Naive B cell (primary cell): ENCODE results near the gene SART3. TPM values are rescaled to one million over a fixed set of nuclear protein-coding genes. Genes with fewer than 3 reads are reported as not detected.
"Not testable (repeated sequence)": the region's sequence is repeated elsewhere in the genome, so short reads cannot be mapped to it uniquely, and the experiment has no call there.

Experiments used
- ATAC-seq, 2 donors: fragments of 150-1000 bp; cut with Tn5 transposase; 2 replicates each; pipeline ENCODE4 v1.10.0; 2021; ENCODE audit warnings: low read depth in 2 of 2, mild to moderate bottlenecking in 2 of 2, moderate library complexity in 2 of 2
- DNase-seq: peaks from one replicate; pipeline ENCODE4 v3.0.0; 2022
- H3K27ac Mint-ChIP-seq, 6 donors: one replicate each; pipeline ENCODE4 v1.8.0; 2020 to 2022; ENCODE audit warnings: mild to moderate bottlenecking in 6 of 6, mixed read lengths in 6 of 6, moderate library complexity in 5 of 6, inconsistent platforms in 2 of 6
- H3K27me3 Mint-ChIP-seq, 3 donors: one replicate each; pipeline ENCODE4 v1.8.0; 2021 to 2022; ENCODE audit warnings: mixed read lengths in 3 of 3, mild to moderate bottlenecking in 1 of 3
- H3K36me3 Mint-ChIP-seq, 2 donors: one replicate each; pipeline ENCODE4 v1.8.0; 2020 to 2022; ENCODE audit warnings: mixed read lengths in 2 of 2, inconsistent platforms in 1 of 2, mild to moderate bottlenecking in 1 of 2
- H3K4me1 Mint-ChIP-seq, 3 donors: one replicate each; pipeline ENCODE4 v1.8.0; 2020 to 2022; ENCODE audit warnings: mixed read lengths in 3 of 3, inconsistent platforms in 1 of 3, mild to moderate bottlenecking in 1 of 3, moderate library complexity in 1 of 3
- H3K4me3 Mint-ChIP-seq, 8 donors: one replicate each; pipeline ENCODE4 v1.8.0; 2020 to 2022; ENCODE audit warnings: mild to moderate bottlenecking in 8 of 8, mixed read lengths in 8 of 8, moderate library complexity in 8 of 8, inconsistent platforms in 2 of 8
- H3K9me3 Mint-ChIP-seq, 7 donors: one replicate each; pipeline ENCODE4 v1.8.0; 2020 to 2022; ENCODE audit warnings: mixed read lengths in 7 of 7, mild to moderate bottlenecking in 5 of 7, inconsistent platforms in 2 of 7, moderate library complexity in 1 of 7
- polyA plus RNA-seq, 6 donors: library from polyadenylated mRNA; unstranded; fragments of 300-500 nt; fragmentation: Illumina TruSeq; gene quantifications; one replicate each; pipeline ENCODE4 v1.2.3, GENCODE V29; 2021; ENCODE audit warnings: low read depth in 6 of 6

SART3 gene
- polyA plus RNA-seq, 6 donors from 2014 or later = 24.7 to 57.9 (median 36.4) TPM

DNA sequence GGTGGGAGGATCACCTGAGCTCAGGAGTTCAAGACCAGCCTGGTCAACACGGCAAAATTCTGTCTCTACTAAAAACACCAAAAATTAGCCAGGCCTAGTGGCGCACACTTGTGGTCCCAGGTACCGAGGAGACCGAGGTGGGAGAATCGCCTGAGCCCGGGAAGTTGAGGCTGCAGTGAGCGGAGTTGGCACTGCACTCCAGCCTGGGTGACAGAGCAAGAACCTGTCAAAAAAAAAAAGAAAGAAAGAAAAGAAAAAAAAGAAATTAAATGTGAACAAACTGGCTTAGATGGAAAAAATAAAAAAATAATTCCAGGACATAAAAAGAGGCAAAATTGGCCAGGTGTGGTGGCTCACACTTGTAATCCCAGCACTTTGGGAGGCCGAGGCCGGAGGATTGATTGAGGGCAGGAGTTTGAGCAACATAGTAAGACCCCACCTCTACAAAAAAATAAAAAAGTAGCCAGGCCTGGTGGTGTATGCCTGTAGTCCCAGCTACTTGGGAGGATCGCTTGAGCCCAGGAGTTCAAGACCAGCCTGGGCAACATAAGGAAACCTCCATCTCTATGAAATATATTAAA is 33.4 kb upstream of the SART3 start:
- Mint-ChIP-seq H3K36me3 (no peaks in the 10 kb centered on the region), H3K27ac (peak overlapping the region in 1 of 6 donors; percentile 32), H3K4me1 (peaks cover 0 to 9% (median 5%) of the 10 kb centered on the region in 3 donors), H3K4me3 (no peak overlapping the region), H3K9me3 (no peaks in the 10 kb centered on the region), H3K27me3 (peaks cover 0 to 14% (median 0%) of the 10 kb centered on the region in 3 donors)
- no peak for ATAC-seq
- DNase-seq = no peak

DNA sequence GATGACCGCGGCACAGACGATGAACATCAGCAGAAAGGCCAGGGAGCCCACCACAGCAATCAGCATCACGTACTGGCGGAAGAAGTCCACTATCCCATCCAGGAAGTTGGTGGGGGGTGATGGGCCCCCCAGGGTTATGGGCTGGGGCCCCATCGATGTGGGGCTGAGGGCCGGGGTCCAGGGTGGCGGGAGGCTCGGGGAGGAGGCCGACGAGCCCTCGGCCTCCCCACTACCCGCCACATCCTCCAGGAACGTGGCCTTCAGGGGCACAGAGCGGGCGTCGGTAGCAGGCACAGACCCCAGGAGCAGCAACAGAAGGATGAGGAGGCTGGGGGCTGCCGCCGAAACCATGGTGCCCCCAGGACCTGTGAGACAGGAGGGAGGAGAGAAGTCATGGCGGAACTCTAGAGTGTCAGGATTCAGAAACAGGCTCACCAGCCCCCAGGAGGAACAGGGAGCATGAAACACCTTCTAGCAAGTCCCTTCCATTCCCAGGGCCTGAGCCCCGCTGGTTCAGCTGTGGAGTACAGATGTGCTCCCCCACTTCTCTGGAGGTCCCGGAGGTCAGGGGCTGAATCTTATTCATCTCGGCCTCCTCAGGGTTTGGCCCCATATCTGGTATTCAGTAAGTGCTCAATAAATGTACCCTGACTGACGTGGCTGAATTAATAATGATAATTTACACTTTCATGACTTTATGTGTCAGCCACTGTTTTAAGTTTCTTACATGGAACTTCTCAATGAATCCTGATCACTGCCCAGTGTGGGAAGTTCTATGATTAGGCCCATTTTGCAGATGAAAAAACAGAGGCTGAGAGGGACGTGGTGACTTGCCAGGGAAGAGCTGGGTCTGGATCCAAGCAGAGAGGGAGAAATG is 31.3 kb upstream of the SART3 start:
- H3K9me3 Mint-ChIP-seq = no peaks in the 10 kb centered on the region
- H3K27ac Mint-ChIP-seq = no peak overlapping the region
- ATAC-seq = no peak
- no peaks in the 10 kb centered on the region for H3K36me3 Mint-ChIP-seq
- no peak for DNase-seq
- peak overlapping the region in 1 of 8 donors; percentile 47 for H3K4me3 Mint-ChIP-seq
- H3K27me3 Mint-ChIP-seq = peaks cover 0 to 8% (median 0%) of the 10 kb centered on the region in 3 donors
- H3K4me1 Mint-ChIP-seq = peaks cover 0 to 1% (median under 1%) of the 10 kb centered on the region in 3 donors

DNA sequence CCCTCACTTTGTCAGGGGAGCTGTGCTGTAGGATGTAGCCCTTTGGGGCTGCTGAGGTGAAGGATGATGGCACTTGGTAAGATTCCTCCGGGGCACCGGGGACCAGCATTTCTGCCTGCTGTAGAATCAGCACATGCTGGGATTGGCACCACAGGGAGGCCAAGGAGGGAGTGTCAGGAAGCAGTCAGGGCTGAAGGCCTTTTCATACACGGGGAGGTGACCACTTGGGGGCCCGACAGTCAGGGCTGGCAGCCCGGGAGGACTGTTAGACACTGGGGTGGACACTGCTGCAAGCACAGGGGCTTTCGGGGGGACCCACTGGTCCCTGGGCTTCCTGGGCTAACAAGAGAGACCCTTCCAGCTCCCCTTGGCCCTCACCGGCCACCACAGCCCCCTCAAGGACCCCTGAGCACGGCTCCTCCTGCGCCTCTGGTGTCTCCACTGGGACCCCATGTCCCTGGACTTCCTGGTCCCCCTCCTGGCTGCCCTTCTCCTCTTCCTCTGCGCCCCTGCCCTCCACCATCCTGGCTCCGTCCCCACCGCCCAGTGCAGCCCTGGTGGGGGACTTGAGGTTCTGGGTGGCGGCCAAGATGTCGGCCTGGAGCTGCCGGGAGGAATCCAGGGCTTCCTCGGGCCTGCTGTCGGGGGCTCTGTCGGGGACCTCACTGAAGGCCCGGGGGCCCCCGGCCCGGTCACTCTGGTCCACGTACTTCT is 30.5 kb upstream of the SART3 start:
- Mint-ChIP-seq H3K27ac (no peak overlapping the region), H3K27me3 (peaks cover 0 to 6% (median 0%) of the 10 kb centered on the region in 3 donors), H3K36me3 (no peaks in the 10 kb centered on the region), H3K9me3 (no peaks in the 10 kb centered on the region), H3K4me1 (no peaks in the 10 kb centered on the region), H3K4me3 (peak overlapping the region in 1 of 8 donors; percentile 47)
- no peak for ATAC-seq
- no peak for DNase-seq

- ATAC-seq = not testable (repeated sequence)
Measured at GRCh38 chr12:108590463-108590862, 29.5 kb upstream of the SART3 start.

GRCh38 chr12:108589840-108590229 is 28.9 kb upstream of the SART3 start:
- H3K27ac Mint-ChIP-seq = peak overlapping the region in 2 of 6 donors; percentile 73 to 92
- DNase-seq (no peak), ATAC-seq (no peak)
- peaks cover 0 to 6% (median 0%) of the 10 kb centered on the region in 3 donors for H3K27me3 Mint-ChIP-seq
- no peaks in the 10 kb centered on the region for H3K4me1 Mint-ChIP-seq
- no peaks in the 10 kb centered on the region for H3K9me3 Mint-ChIP-seq
- H3K36me3 Mint-ChIP-seq = no peaks in the 10 kb centered on the region
- no peak overlapping the region for H3K4me3 Mint-ChIP-seq

More at GRCh38 chr12:108590463-108590862, 29.5 kb upstream of the SART3 start:
- not testable (repeated sequence) for DNase-seq, H3K27me3 Mint-ChIP-seq, H3K9me3 Mint-ChIP-seq, H3K4me3 Mint-ChIP-seq, H3K27ac Mint-ChIP-seq, H3K36me3 Mint-ChIP-seq, H3K4me1 Mint-ChIP-seq

DNA sequence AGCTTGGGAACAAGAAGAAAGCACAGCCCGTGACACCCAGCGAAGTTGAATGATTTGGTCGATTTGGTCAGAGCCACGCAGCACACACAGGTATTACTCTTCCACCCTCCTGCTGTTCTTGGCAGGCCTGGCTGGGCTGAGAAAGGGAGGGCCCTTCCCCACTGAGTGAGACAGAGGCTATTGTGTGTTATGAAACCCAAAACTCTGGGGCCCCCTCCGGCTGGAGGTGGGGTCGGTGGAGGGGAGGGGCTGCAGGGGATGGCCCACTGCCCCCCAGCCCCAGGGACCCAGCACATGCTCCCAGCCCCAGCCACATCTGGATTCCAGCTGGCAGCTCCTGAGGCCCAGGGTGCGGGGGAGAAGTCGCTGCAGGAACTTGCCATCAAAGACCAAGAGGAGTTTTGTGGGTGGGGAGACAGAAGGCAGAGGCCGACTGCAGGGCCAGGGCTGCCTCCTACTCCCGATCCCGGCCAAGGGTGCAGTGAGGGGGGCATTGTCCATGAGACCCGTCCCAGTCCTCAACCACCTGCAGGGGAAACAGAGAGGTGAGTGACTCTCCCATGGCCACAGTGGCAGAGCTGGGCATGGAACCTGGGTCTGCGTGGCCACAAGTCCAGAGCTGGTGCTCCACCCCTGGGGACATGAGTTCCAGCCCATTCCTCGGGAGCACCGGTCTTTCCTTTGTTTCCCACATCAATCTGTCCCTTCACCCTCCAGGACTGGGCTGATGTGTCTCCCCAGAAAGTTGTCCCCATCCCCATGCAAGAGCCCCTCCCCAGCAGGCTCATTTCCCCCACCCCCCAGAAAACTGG is 28.3 kb upstream of the SART3 start:
- DNase-seq (no peak), ATAC-seq (no peak)
- Mint-ChIP-seq H3K27me3 (peaks cover 0 to 6% (median 0%) of the 10 kb centered on the region in 3 donors), H3K27ac (no peak overlapping the region), H3K4me1 (no peaks in the 10 kb centered on the region), H3K36me3 (no peaks in the 10 kb centered on the region), H3K9me3 (no peaks in the 10 kb centered on the region), H3K4me3 (no peak overlapping the region)

- peaks cover 0 to 6% (median 0%) of the 10 kb centered on the region in 3 donors for H3K27me3 Mint-ChIP-seq
- ATAC-seq (no peak), DNase-seq (no peak)
- H3K36me3 Mint-ChIP-seq = no peaks in the 10 kb centered on the region
- H3K4me3 Mint-ChIP-seq = no peak overlapping the region
- H3K9me3 Mint-ChIP-seq = no peaks in the 10 kb centered on the region
- H3K4me1 Mint-ChIP-seq = peaks cover 0 to 5% (median 0%) of the 10 kb centered on the region in 3 donors
- peak overlapping the region in 1 of 6 donors; percentile 41 for H3K27ac Mint-ChIP-seq
Measured at GRCh38 chr12:108587826-108588225, 26.9 kb upstream of the SART3 start.

DNA sequence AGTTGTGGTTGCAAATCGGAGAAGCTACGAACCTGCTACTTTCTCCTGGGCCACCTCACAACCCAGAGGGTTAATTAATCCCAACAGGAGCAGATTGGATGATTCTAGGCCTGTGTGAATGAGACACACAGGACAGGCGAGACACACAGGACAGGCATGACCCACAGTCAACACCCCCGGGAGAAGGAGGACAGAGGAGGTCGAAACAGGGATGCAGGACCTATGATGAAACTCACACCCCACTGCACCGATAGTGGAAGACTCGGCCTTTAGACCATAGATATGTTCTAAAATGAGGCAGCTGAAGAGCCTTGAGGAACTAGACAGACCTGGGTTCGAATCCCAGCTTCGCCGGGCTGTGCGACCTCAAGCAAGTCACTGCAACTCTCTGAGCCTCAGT is 25.3 kb upstream of the SART3 start:
- Mint-ChIP-seq H3K4me1 (peaks cover 0 to 5% (median 0%) of the 10 kb centered on the region in 3 donors), H3K9me3 (no peaks in the 10 kb centered on the region), H3K27me3 (peaks cover 0 to 6% (median 0%) of the 10 kb centered on the region in 3 donors), H3K27ac (peak overlapping the region in 1 of 6 donors; percentile 44), H3K36me3 (no peaks in the 10 kb centered on the region), H3K4me3 (no peak overlapping the region)
- DNase-seq (no peak), ATAC-seq (no peak)

DNA sequence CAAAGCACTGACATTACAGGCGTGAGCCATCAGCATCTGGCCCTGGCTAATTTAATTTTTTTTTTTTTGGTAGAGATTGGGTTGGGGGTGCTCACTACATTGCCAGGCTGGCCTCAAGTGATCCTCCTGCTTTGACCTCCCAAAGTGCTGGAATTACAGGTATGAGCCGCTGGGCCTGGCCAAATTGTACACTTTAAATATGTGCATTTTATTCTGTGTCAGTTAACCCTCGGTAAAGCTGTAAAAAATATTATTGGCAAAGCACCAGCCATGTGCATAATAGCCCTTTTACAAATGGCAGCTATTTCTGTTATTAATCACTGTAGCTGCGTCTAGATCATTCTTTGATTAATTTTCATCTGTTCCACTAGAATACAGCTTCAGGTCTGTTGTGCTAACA is 24.9 kb upstream of the SART3 start:
- no peak for ATAC-seq
- Mint-ChIP-seq H3K4me1 (peaks cover 0 to 5% (median 0%) of the 10 kb centered on the region in 3 donors), H3K27me3 (peaks cover 0 to 6% (median 0%) of the 10 kb centered on the region in 3 donors), H3K9me3 (no peaks in the 10 kb centered on the region), H3K27ac (no peak overlapping the region), H3K36me3 (no peaks in the 10 kb centered on the region), H3K4me3 (no peak overlapping the region)
- no peak for DNase-seq

DNA sequence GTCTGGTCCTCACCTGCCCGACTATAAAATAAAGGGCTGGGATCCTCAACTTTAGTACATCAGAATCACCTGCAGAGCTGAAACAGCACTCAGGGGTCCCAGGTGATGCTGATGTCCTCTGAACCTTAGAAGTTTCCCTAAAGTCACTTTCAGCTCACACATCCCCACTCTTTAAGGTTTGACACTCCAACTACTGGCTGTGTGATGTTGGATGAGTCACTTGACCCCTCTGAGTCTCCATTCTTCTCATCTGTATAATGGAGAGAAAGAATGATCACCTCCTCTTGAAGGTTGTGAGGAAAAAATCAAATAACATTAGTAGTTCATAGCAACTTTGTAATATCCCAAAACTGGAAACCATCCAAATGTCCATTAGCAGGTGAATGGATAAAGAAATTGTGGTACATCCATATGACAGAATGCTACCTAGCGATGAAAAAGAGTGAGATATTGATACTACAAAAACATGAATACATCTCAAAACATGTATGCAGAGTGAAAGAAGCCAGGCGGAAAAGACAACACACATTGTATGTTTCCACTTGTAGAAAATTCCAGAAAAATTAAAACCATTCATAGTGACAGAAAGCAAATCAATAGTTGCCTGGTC is 23.6 kb upstream of the SART3 start:
- ATAC-seq (no peak), DNase-seq (no peak)
- Mint-ChIP-seq H3K27me3 (peaks cover 0 to 6% (median 0%) of the 10 kb centered on the region in 3 donors), H3K9me3 (no peaks in the 10 kb centered on the region), H3K4me1 (peaks cover 6 to 18% (median 8%) of the 10 kb centered on the region in 3 donors), H3K4me3 (no peak overlapping the region), H3K27ac (peak overlapping the region in 2 of 6 donors; percentile 4 to 73), H3K36me3 (no peaks in the 10 kb centered on the region)

DNA sequence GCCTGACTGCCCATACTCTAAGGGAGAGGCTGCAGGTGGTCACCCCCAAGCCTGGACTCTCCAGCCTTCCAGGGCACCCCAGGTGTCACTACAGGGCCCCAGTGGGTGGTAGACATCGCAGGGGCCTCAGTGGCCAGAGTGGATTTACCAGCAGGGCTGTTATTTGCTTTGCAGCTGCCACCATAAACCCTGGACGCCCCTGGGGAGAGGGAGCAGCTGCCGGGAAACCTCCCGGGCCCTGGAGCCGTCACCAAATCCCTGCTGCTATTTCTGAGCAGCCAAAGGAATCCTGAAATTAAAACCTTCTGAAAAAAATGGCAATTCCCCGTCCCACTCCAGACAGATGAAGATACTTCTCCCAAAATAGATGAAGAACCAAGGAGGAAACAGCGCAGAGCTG is 23.0 kb upstream of the SART3 start:
- Mint-ChIP-seq H3K27me3 (peaks cover 0 to 6% (median 0%) of the 10 kb centered on the region in 3 donors), H3K4me1 (peaks cover 12 to 24% (median 13%) of the 10 kb centered on the region in 3 donors), H3K4me3 (no peak overlapping the region), H3K36me3 (no peaks in the 10 kb centered on the region), H3K9me3 (peaks cover 0 to 3% (median 0%) of the 10 kb centered on the region in 7 donors), H3K27ac (peak overlapping the region in 1 of 6 donors; percentile 73)
- DNase-seq = no peak
- no peak for ATAC-seq

DNA sequence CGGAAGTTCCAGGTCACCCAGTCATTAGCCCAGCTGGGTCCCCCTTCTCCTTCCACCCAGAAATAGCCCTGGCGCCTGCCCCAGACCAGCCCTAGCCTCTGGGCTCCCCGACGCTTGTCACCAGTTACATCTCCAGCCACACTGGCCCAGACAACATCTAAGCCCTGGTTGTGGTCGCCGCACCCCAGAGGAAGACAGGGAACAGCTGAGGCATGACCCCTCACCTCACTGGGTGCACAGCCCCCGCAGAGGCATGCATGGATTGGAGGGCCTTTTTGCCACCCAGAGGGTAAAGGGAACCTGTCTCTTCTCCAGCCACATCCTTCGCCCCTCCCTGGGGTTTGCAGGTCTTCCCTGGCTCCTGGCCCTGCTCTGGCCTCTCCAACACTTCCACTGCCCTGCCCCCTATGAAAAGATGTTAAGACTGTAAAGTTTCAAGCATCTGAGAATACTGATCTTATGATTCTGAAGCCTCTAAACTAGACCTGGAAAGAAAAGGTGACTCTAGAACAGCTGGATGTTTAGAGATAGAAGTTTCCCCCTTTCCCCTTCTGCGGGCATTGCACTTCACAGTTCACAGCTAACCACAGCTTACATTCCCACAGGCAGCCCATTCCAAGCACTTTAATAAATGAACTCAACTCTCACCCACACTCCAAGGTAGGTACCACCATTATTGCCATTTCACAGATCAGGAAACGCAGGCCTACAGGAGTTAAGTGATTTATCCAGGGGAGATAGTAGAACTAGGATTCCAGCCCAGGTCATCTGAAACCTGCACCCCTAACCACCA is 22.2 kb upstream of the SART3 start:
- peaks cover 18 to 31% (median 20%) of the 10 kb centered on the region in 3 donors for H3K4me1 Mint-ChIP-seq
- peaks cover 0 to 10% (median 0%) of the 10 kb centered on the region in 7 donors for H3K9me3 Mint-ChIP-seq
- no peak overlapping the region for H3K4me3 Mint-ChIP-seq
- no peaks in the 10 kb centered on the region for H3K36me3 Mint-ChIP-seq
- H3K27me3 Mint-ChIP-seq = no peaks in the 10 kb centered on the region
- peak overlapping the region in 2 of 6 donors; percentile 37 to 64 for H3K27ac Mint-ChIP-seq
- ATAC-seq (no peak), DNase-seq (no peak)
